HepG2 (cell line): Measurements from ENCODE around the gene RMND5A. TPM values are rescaled to one million over a fixed set of nuclear protein-coding genes. Genes with fewer than 3 reads are reported as not detected.

ENCODE experiments used
- ARID2 ChIP-seq: sonication (generic); formaldehyde crosslinking; IDR thresholded peaks from 2 replicates; pipeline ENCODE4 v1.8.1; 2022; ENCODE audit warnings: mild to moderate bottlenecking, missing genetic modification reagents, borderline replicate concordance
- ARID5B ChIP-seq: IDR thresholded peaks from 2 replicates; pipeline ENCODE4 v1.4.0; 2020; ENCODE audit warnings: mild to moderate bottlenecking, missing genetic modification reagents
- NCOA1 ChIP-seq: sonication (generic); formaldehyde crosslinking; IDR thresholded peaks from 2 replicates; pipeline ENCODE4 v1.9.0; 2021; ENCODE audit warnings: missing genetic modification reagents
- NR2F2 ChIP-seq: IDR thresholded peaks from 2 replicates; pipeline ENCODE4 v1.6.1; 2012; ENCODE audit warnings: low read depth, inconsistent platforms, borderline replicate concordance
- PAXIP1 ChIP-seq: sonication (generic); formaldehyde crosslinking; conservative IDR thresholded peaks from 2 replicates; pipeline ENCODE4 v1.4.0; 2020; ENCODE audit warnings: mild to moderate bottlenecking, missing genetic modification reagents, moderate library complexity
- PLRG1 ChIP-seq: fragments of 450-650 bp; conservative IDR thresholded peaks from 2 replicates; pipeline ENCODE4 v1.6.1; 2016
- RXRA ChIP-seq: sonication (generic); formaldehyde crosslinking; IDR thresholded peaks from 2 replicates; pipeline ENCODE4 v1.5.1; 2020; ENCODE audit warnings: missing genetic modification reagents
- ZNF101 ChIP-seq: sonication (generic); formaldehyde crosslinking; IDR thresholded peaks from 2 replicates; pipeline ENCODE4 v1.4.0; 2020; ENCODE audit warnings: mild to moderate bottlenecking, low read depth, missing genetic modification reagents, borderline replicate concordance
- ZNF263 ChIP-seq: sonication (generic); formaldehyde crosslinking; IDR thresholded peaks from 2 replicates; pipeline ENCODE4 v1.4.0; 2020; ENCODE audit warnings: missing genetic modification reagents
- ZNF337 ChIP-seq: sonication (generic); formaldehyde crosslinking; IDR thresholded peaks from 2 replicates; pipeline ENCODE4 v1.5.1; 2020; ENCODE audit warnings: missing genetic modification reagents, low read depth, mild to moderate bottlenecking, borderline replicate concordance
- ZNF687 ChIP-seq: sonication (generic); formaldehyde crosslinking; IDR thresholded peaks from 2 replicates; pipeline ENCODE4 v1.5.1; 2020; ENCODE audit warnings: mild to moderate bottlenecking, missing genetic modification reagents, moderate library complexity
- ZUFSP ChIP-seq: sonication (generic); formaldehyde crosslinking; IDR thresholded peaks from 2 replicates; pipeline ENCODE4 v1.9.0; 2021; ENCODE audit warnings: missing genetic modification reagents, mild to moderate bottlenecking, borderline replicate concordance
- polyA plus RNA-seq, 8 experiments: library from polyadenylated mRNA; depleted of rRNA in 3 of 8; stranded (reverse) in 7 of 8; unstranded in 1 of 8; fragments of >200 nt; fragmentation: Illumina TruSeq in 4 of 8; extraction: Trizol in 4 of 8; gene quantifications; 2 replicates each; pipeline versions ENCODE4 v1.2.1 to v1.2.3, GENCODE V29; 2011 to 2016; ENCODE audit warnings: low read depth in 4 of 8, missing spikeins in 1 of 8, mixed read lengths in 1 of 8; ENCODE audit not compliant: insufficient read depth in 1 of 8
- total RNA-seq, 5 experiments: library from RNA; depleted of rRNA; stranded (reverse); fragments of >200 nt; fragmentation: Illumina TruSeq; extraction: Trizol; gene quantifications; 2 replicates each; pipeline ENCODE4 v1.2.3, GENCODE V29; 2016; ENCODE audit warnings: low read depth in 1 of 5
- TF ChIP-seq, protein P1 (sequence below): sonication (generic); formaldehyde crosslinking; IDR thresholded peaks from 2 replicates; pipeline ENCODE4 v1.8.1; 2023; ENCODE audit warnings: mild to moderate bottlenecking, inconsistent platforms, moderate library complexity, missing genetic modification reagents, borderline replicate concordance
- TF ChIP-seq, protein P2 (sequence below): sonication (generic); formaldehyde crosslinking; IDR thresholded peaks from 2 replicates; pipeline ENCODE4 v1.4.0; 2020; ENCODE audit warnings: missing genetic modification reagents; ENCODE audit errors: not compliant biosample characterization

The RMND5A gene
- total and polyA plus RNA-seq, 2 of the 13 experiments (the other 11 are each of a cell fraction or from before 2014, with no cell fraction given), result 31.0 to 66.4 TPM

DNA sequence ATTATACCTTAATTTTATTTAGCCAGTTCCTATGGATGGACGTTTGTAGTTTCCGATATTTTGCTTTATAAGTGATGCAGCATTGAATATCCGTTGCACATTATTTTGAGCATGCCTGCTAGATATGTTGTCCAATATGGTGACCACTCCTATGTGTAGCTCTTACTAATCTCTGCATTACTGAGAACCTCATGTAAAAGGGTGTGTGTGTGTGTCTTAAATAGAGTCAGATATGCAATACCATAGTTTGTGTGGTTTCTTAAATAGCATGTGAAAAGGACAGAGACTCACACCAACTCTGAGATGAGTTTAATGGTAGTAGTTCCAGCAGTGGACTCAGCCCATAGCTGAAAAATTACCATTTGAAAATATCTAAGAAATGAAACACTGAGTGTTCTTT lies 38.3 kb downstream of the RMND5A start (continued):
- TF ChIP-seq ARID2 (CRISPR knock-in tag), result no peak
- TF ChIP-seq RXRA (CRISPR knock-in tag), result no peak
- no peak for TF ChIP-seq ZNF263 (CRISPR knock-in tag)
- no peak for TF ChIP-seq ZNF687 (CRISPR knock-in tag)
- TF ChIP-seq, protein P1, sequence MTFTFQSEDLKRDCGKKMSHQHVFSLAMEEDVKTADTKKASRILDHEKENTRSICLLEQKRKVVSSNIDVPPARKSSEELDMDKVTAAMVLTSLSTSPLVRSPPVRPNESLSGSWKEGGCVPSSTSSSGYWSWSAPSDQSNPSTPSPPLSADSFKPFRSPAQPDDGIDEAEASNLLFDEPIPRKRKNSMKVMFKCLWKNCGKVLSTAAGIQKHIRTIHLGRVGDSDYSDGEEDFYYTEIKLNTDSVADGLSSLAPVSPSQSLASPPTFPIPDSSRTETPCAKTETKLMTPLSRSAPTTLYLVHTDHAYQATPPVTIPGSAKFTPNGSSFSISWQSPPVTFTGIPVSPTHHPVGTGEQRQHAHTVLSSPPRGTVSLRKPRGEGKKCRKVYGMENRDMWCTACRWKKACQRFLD (CRISPR knock-in tag), result no peak
- TF ChIP-seq PAXIP1 (CRISPR knock-in tag), result no peak
- no peak for TF ChIP-seq ARID5B (CRISPR knock-in tag)
- TF ChIP-seq NCOA1, result no peak
- TF ChIP-seq NR2F2, result no peak
- TF ChIP-seq ZUFSP (CRISPR knock-in tag), result no peak
- no peak for TF ChIP-seq ZNF337
- TF ChIP-seq, protein P2, sequence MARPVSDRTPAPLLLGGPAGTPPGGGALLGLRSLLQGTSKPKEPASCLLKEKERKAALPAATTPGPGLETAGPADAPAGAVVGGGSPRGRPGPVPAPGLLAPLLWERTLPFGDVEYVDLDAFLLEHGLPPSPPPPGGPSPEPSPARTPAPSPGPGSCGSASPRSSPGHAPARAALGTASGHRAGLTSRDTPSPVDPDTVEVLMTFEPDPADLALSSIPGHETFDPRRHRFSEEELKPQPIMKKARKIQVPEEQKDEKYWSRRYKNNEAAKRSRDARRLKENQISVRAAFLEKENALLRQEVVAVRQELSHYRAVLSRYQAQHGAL, result no peak
- TF ChIP-seq ZNF101 (CRISPR knock-in tag), result no peak
- no peak for TF ChIP-seq PLRG1
